GM23338 (cell line): ENCODE measurements around the gene NXN.

Experiments used
- EZH2 ChIP-seq: fragments of 200-600 bp; sonication (generic); IDR thresholded peaks from one replicate; pipeline ENCODE4 v1.8.0; 2017; ENCODE audit warnings: antibody characterized with exemption, mild to moderate bottlenecking, low read depth; ENCODE audit not compliant: unreplicated experiment
- EZH2phosphoT487 ChIP-seq: fragments of 200-600 bp; sonication (generic); IDR thresholded peaks from one replicate; pipeline ENCODE4 v1.8.1; 2018; ENCODE audit warnings: antibody characterized with exemption; ENCODE audit not compliant: unreplicated experiment
- JUNB ChIP-seq: IDR thresholded peaks from one replicate; pipeline ENCODE4 v1.6.1; 2016; ENCODE audit warnings: antibody characterized with exemption; ENCODE audit not compliant: unreplicated experiment
- NANOG ChIP-seq: IDR thresholded peaks from 2 replicates; pipeline ENCODE4 v1.6.1; 2016; ENCODE audit warnings: antibody characterized with exemption, borderline replicate concordance
- POLR2AphosphoS5 ChIP-seq: IDR thresholded peaks from 2 replicates; pipeline ENCODE4 v1.6.1; 2016; ENCODE audit warnings: antibody characterized with exemption, low read depth
- TF ChIP-seq, protein P1 (sequence below), 2 experiments: fragments of 200-600 bp in 1 of 2; sonication (generic) in 1 of 2; conservative IDR thresholded peaks; 2 replicates each; pipeline versions ENCODE4 v1.5.1 to v1.6.1; 2016 to 2017; ENCODE audit warnings: antibody characterized with exemption in 2 of 2, low read depth in 2 of 2, mild to moderate bottlenecking in 2 of 2, moderate library complexity in 1 of 2
- TF ChIP-seq, protein P2 (sequence below): IDR thresholded peaks from one replicate; pipeline ENCODE4 v1.6.1; 2018; ENCODE audit warnings: antibody characterized with exemption; ENCODE audit not compliant: unreplicated experiment

DNA sequence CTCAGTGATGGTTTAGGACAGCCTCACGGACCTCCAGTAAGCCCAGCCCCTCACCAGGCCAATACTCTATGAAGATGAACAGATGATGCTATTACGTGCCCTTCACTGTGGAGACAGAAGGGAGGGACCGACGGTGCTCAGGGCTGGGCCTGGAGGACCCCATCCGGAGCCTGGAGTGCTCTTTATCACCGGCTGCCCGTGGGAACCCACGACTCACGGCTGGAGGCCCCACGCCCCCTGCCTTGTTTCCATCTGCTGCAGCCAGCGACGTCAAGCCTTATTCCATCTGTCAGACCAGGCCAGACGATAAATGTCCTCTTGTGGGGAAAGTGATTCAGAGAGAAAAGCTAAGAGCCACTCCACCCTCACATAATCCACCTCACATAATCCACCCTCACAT is 13.4 kb upstream of the NXN start:
- TF ChIP-seq, protein P1, sequence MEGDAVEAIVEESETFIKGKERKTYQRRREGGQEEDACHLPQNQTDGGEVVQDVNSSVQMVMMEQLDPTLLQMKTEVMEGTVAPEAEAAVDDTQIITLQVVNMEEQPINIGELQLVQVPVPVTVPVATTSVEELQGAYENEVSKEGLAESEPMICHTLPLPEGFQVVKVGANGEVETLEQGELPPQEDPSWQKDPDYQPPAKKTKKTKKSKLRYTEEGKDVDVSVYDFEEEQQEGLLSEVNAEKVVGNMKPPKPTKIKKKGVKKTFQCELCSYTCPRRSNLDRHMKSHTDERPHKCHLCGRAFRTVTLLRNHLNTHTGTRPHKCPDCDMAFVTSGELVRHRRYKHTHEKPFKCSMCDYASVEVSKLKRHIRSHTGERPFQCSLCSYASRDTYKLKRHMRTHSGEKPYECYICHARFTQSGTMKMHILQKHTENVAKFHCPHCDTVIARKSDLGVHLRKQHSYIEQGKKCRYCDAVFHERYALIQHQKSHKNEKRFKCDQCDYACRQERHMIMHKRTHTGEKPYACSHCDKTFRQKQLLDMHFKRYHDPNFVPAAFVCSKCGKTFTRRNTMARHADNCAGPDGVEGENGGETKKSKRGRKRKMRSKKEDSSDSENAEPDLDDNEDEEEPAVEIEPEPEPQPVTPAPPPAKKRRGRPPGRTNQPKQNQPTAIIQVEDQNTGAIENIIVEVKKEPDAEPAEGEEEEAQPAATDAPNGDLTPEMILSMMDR (conservative IDR thresholded peaks at IDR 0.05; ENCODE audit: low read depth in 2 of 2) = no peak
- no peak for TF ChIP-seq EZH2phosphoT487
- TF ChIP-seq NANOG = no peak
- TF ChIP-seq, protein P2, sequence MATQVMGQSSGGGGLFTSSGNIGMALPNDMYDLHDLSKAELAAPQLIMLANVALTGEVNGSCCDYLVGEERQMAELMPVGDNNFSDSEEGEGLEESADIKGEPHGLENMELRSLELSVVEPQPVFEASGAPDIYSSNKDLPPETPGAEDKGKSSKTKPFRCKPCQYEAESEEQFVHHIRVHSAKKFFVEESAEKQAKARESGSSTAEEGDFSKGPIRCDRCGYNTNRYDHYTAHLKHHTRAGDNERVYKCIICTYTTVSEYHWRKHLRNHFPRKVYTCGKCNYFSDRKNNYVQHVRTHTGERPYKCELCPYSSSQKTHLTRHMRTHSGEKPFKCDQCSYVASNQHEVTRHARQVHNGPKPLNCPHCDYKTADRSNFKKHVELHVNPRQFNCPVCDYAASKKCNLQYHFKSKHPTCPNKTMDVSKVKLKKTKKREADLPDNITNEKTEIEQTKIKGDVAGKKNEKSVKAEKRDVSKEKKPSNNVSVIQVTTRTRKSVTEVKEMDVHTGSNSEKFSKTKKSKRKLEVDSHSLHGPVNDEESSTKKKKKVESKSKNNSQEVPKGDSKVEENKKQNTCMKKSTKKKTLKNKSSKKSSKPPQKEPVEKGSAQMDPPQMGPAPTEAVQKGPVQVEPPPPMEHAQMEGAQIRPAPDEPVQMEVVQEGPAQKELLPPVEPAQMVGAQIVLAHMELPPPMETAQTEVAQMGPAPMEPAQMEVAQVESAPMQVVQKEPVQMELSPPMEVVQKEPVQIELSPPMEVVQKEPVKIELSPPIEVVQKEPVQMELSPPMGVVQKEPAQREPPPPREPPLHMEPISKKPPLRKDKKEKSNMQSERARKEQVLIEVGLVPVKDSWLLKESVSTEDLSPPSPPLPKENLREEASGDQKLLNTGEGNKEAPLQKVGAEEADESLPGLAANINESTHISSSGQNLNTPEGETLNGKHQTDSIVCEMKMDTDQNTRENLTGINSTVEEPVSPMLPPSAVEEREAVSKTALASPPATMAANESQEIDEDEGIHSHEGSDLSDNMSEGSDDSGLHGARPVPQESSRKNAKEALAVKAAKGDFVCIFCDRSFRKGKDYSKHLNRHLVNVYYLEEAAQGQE = no peak
- no peak for TF ChIP-seq EZH2
- no peak for TF ChIP-seq POLR2AphosphoS5
- no peak for TF ChIP-seq JUNB
